ENCODE results near the gene SLC5A10.

- no peak for TF ChIP-seq CTCF (IDR thresholded peaks at IDR 0.05)
- no peak for TF ChIP-seq POLR2A (IDR thresholded peaks at IDR 0.05)
Measured at GRCh38 chr17:18964550-18964949, 12.6 kb downstream of the SLC5A10 start.
